Glomerular visceral epithelial cell (primary cell): Measurements from ENCODE around the gene ADGRL1.
A peak's percentile ranks its signal among the peaks of the same experiment; 100 is the strongest.

ENCODE experiments used
- DNase-seq: peaks from one replicate; pipeline ENCODE4 v3.0.0-alpha.2; 2016; ENCODE audit errors: extremely low spot score

Gene ADGRL1

DNA sequence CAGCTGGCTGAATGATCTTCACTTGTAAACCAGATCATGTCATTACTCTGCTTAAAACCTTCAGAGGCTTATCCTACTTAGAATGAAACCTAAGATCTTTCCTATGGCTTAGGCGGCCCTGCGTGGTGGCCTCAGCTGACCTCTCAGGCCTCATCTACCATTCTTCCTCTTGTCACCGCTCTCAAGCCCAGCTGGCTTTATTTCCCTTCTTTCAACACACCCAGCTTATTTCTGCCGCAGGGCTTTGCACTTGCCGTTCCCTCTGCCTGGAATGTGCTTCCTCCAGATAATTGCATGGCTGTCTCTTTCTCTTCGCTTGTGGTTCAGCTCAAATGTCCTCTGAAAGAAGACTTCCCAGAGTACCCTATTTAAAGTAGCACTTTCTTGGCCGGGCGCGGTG is 66.0 kb downstream of the ADGRL1 start:
- no peak for DNase-seq

DNA sequence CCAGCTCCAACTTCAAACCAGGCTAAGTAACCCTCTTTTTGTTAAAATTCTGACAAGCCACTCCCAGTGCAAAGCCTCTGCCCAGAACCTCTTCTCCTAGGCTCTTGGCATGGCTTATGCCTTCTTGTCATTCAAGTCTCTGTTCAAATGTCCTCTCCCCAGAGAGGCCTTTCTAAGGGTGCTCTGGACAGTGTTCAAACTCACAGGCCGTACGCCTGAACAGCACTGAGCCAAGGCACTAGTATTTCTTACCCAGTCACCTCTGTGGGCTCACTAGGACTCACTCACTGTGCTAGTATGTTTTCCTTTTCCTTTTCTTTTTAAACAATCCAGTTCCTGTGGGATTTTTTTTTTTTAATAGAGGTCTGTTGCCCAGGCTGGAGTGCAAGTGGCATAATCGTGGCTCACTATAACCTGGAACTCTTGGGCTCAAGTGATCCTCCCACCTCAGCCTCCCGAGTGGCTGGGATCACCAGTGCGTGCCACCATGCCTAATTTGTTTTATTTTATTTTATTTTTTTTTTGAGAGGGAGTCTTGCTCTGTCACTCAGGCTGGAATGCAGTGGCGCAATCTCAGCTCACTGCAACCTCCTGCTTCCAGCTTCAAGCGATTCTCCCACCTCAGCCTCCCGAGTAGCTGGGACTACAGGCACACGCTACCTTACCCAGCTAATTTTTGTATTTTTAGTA is 67.2 kb downstream of the ADGRL1 start:
- peak; percentile 30 for DNase-seq

- DNase-seq = peak; percentile 100
These were observed 69.3 kb downstream of the ADGRL1 start, which contains the start of gene ASF1B for GRCh38 chr19:14136509-14137281. ASF1B (minus strand) TSS chr19:14136589; CDS start chr19:14136456, 133 bp downstream.

DNA sequence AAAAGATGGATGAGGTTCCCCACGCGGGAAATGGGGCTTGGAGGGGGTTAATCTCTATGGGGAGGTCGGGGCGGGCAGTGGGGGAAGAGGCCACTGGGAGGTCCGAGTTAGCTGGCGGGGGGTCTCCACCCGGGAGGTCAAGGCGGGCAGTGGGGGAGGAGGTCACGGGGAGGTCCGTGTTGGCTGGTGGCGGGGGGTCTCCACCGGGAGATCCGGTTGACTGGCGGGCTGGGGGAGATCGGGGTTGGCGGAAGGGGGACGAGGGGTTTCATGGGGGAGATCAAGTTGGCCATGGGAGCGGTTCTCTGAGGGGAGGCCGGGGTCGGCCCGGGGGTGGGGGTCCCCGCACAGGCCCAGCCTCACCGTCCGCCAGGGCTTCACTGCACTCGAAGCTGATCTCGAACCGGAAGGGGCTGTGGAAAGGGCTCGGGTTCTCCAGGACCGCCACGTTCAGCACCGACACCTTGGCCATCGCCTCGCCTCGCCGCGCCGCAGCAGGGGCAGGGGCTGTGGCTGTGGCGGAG is 69.9 kb downstream of the ADGRL1 start:
- DNase-seq = no peak

GRCh38 chr19:14135355-14135754 is 70.6 kb downstream of the ADGRL1 start:
- DNase-seq = no peak

GRCh38 chr19:14127929-14128509 is 78.0 kb downstream of the ADGRL1 start:
- DNase-seq = no peak

GRCh38 chr19:14127176-14127575 is 78.8 kb downstream of the ADGRL1 start:
- DNase-seq = no peak

- DNase-seq = no peak
These were observed 83.0 kb downstream of the ADGRL1 start for GRCh38 chr19:14122924-14123323.

GRCh38 chr19:14120497-14120780 is 85.5 kb downstream of the ADGRL1 start:
- DNase-seq = no peak

DNA sequence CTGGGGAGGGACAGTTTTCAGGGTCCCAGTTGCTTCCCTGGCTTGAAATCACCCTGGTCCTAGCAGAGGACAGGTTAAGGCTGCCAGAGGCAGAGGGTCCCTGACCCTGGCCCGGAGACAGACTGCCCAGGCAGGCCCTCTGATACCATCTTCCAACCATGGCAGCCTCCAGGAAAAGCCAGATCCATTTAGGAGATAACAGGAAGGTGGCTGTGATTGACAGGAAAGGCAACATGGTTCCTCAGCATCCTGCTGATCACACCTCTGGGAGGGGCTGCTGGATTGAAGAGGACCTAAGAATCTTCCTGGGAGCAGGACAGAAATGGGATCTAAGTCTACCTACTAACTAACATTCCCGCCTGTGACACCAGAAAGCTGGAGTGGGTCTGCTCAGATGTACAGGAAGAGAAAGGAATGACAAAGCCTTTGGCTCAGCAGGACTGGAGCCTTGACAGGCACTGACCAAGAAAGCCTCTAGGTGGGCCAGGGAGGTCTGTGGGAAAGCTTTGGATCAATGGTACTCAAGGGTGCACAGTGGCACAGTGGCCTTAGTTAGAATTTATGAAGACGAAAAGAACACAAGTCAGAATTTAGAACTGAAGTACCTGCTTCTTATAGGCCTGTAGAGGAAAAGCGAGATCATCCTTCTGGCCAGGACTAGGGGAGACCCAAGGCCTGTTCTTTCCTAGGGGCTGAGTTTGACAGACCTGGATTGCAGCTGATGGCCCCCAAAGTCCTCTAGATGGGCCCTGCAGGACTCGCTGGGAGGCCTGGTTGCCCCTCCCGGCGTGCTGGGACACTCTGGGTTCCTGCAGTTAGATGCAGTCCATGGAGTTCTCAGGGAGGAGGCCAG is 86.1 kb downstream of the ADGRL1 start:
- DNase-seq = no peak

DNA sequence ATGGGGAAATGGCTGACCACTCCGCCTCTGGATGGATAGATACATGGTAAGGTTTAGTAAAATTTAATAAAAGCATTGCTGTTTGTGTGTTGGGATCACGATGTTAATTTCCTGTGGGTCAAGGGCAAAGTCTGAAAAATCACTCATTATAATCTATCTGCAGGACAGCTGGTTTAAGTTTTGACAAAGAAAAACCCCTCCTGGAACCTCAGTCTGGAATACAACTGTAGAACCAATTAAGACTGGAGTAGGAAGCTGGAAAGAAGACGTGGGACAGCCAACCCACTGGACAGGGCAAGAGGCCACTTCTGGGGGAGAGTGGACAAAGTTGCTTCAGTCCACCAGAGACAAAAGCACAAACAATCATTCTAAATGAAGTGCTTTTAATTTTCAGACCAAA is 86.8 kb downstream of the ADGRL1 start:
- DNase-seq = no peak

GRCh38 chr19:14118165-14119051 is 87.6 kb downstream of the ADGRL1 start:
- DNase-seq = peak; percentile 76

DNA sequence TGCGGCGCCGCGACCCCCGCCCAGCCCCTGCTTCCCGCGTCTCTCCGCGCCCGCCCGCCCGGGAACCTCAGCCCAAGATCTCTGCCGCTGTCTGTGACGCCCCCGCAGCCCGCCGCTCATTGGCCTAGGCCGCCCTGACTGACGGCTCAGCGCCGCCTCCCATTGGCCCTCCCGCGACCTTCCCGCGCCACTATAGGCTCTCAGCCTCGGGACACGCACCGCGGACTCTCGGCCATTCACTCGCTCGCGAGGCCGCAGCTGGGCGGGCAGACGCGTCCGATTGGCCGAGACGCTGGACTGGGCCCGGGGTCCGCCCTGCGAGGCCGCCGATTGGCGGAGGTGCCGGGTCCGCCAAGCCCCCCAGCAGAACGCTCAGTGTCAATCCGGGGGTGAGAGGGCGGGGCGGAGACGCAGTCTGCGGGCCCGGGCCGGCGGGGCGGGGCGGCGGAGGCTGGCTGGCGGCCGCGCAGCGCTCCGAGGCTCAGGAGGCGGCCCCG is 88.3 kb downstream of the ADGRL1 start, which contains the start of gene PRKACA:
TSS of gene PRKACA (minus strand) at position 95 of the 497 bp plus-strand sequence. CDS start 215 bp downstream, outside the sequence.
- peak; percentile 99 for DNase-seq

DNA sequence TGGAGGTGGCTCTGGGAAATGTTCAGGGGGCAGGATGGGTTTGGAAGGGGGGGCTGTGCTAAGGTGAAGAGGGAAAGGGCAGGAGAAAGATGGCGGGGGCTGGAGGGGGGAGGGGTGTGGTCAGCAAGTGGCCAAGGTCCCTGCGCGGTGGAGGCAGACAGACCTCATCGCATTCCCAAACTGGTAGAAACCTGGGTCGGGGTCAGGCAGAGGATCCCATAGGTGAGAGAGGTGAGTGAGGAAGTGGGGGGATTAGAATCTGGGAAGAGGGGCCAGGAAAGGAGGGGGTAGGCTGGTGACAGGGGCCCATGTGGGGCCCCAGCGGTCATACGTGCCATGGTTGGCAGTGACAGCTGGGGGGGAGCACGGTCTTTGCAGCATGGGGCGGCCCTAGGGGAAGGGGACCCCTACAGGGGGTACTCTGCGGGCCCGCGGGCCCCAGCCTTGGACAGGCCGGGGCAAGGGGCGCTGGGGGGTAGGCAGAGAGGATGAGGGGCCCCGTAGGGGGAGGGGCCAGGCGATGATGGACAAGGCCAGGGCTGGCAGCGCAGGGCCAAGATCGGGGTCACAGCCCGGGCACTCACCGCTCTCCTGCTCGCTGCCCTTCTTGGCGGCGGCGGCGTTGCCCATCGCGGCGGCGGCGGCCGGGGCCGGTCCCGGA is 88.9 kb downstream of the ADGRL1 start:
- no peak for DNase-seq

GRCh38 chr19:14116525-14116917 is 89.4 kb downstream of the ADGRL1 start:
- DNase-seq = no peak

DNA sequence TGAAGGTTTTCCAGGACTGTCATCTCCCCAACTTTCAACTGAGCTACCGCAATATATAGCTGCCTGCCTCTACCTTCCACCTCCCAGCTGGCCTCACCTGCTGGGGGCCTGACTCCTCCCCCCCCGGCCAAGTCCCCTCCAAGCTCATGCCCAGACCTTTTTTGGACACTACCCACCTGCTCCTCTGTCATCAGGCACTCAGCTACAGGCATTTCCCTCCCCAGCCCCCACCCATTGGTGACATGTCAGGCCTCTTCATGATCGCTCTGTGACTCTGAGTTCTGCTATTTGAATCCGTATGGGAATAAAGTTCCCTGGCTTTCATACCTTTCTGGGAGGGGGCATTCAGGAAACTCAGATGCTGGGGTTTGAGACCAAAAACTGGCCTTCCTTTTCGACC is 90.2 kb downstream of the ADGRL1 start:
- no peak for DNase-seq

DNA sequence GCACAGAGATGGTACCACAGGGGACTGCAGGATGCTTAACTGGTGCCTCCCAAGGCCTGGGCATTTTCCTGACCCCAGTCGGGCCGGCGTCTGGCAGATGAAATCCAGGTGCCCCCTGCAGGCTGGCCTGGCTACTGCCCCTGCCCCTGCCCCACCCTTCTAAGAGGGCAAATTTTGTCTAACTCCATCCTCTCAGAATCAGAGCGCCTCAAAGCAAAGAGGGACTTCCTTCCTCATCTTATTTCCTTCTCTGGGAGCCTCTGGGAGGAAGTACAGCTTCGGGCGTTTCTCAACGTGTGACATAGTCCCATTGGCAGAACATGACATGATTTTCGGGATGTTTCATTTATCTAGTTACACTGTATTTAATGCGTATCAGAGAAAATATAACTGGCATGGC is 91.1 kb downstream of the ADGRL1 start:
- peak; percentile 35 for DNase-seq

- no peak for DNase-seq
These were observed 91.5 kb downstream of the ADGRL1 start for GRCh38 chr19:14114439-14114838.

GRCh38 chr19:14113762-14114414 is 92.1 kb downstream of the ADGRL1 start:
- no peak for DNase-seq
